Left ventricle myocardium superior (tissue), 1 donor: ENCODE results near the gene SI. TPM values are rescaled to one million over a fixed set of nuclear protein-coding genes. Genes with fewer than 3 reads are reported as not detected.
"Not testable (repeated sequence)": the region's sequence is repeated elsewhere in the genome, so short reads cannot be mapped to it uniquely, and the experiment has no call there.

ENCODE experiments used
- ATAC-seq: fragments of 200-7000 bp; cut with Tn5 transposase; one replicate; pipeline ENCODE4 v1.9.1; 2020; ENCODE audit warnings: mild to moderate bottlenecking, moderate library complexity
- DNase-seq: peaks from one replicate; pipeline ENCODE4 v3.0.0-alpha.2; 2020
- intact Hi-C: fragments of 100-400 bp; cut with micrococcal nuclease; formaldehyde crosslinking; loops from one replicate; pipeline ENCODE4 v1.11.0; 2022
- long read RNA-seq: library from polyadenylated mRNA; unstranded; transcript quantifications from one replicate; pipeline ENCODE4 v2.0.0, GENCODE V29; 2021
- total RNA-seq: library from RNA; stranded (reverse); fragmentation: NEBNext Ultra II Directional; extraction: Animal tissue kit (Norgen Biotek cat#: 25700); gene quantifications from one replicate; pipeline ENCODE4 v1.2.1, GENCODE V29; 2021
- donor health status: DM: no; HTN: yes; CAD: no; lungs with severe emphysema.

SI gene
- not detected for total RNA-seq
- long read RNA-seq, result 0 reads

DNA sequence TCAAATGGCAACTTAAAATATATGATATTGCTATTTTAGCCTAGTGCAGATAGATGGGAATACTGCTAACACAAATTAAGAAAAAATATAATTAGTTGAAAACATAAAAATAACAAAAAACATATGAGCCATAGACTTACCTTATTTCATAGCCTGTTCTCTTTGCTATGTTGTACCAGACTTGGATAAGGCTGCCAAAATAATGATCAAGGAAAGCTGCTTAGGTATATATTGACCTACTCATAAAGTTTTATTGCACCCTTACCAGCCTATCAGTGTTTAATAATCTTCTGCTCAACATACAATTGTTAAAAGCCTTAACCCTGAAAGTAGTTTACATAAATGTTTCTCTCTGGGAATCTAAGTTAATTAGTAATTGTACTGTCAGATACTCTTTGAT lies at the start of gene SI:
Gene SI (minus strand): TSS at position 204 of the 400 bp plus-strand sequence. CDS start 2,484 bp downstream, outside the sequence.
- no peak for ATAC-seq
- intact Hi-C loops, result no loop called here
- DNase-seq, result no peak

DNA sequence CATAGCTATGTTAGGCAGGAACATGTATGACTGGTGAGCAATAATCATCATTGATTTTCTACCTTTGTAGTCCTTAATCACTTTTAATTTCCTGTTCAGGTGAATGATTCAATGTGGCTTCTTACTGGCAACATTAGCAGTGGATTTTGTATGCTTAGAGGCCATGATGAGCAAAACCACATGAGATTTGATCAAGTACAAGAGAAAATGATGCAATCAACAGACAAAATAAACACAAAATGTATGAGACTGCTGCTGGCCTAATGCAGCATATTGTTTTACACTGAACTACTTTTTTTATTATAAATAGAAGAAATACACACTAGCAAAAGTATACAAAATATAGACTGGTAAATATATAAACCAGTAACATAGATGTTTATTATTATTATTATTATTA lies 47.5 kb upstream of the SI start:
- ATAC-seq (no peak), DNase-seq (no peak)
- intact Hi-C loops, result no loop called here

DNA sequence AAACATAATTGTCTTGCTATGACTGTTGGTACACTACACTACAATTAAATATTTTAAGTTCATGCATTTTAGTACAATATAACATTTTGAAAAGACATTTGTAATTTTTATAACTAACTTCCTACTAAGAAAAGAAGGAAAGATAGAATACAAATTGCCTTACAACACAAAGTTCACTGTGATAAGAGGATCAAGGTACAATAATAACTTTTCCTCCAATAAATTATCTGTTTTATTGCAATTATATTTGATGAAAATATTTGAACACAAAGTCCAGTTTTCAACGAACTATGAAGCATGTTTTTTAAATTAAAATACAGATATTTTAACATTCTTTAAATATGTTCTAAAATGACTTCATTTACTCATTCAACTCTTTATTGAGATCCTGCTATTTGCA lies 33.1 kb upstream of the SI start:
- ATAC-seq (no peak), DNase-seq (no peak)
- intact Hi-C loops, result no loop called here

DNA sequence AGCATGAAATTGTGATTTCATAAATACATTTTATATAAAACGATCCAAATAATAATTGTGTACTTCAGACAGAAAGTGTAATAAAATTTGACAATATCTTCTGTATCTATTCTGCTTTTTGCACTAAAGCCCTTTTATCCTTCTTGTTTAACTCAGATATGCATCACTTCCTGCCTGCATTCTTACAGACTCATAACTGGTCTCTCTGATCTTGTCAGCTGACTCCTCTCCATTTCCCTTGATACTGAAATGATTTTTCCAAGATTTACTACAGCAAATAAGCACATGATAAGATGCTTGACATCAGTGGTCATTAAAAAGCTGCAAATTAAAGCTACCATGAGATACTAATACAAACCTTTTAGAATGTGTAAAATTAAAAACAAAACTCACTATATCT lies 25.3 kb upstream of the SI start:
- intact Hi-C loops, result no loop called here
- DNase-seq (no peak), ATAC-seq (no peak)

DNA sequence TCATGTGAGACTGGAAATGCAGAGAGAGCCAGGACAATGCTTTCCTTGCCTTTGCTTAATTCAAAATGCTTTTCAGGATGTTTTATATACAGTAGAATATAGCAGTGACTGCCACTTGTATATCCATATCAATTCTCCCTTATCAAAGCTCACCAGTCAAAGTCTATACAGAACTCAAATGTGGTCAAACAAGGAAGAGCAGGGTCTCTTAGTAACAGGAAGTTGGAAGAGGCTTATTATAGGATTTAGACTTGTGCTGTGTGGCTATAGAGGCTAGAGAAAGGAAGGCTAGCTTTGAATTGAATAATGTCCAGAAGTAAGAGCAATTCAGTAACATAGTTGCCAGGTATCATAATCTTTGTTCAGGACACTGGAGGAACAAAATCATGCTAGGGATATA lies 4.4 kb upstream of the SI start:
- no peak for ATAC-seq
- no peak for DNase-seq
- intact Hi-C loops, result no loop called here

DNA sequence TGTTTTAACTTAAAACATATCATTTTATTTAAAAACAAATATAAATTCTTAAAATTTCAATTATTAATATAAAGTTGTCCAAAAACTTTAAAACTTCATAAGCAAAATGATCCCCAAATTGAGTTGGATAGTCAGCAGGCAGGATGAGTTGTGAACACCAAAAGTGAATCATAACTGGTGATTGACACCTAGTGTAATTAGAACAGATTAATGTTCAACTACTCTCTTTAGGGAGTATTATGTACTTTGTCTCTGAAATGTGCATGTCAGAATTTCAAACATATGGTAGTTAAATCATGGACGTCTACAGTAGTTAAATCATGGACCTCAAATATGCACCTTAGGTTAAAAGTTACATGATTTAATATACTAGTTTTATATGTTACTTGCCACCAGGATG lies 2.9 kb upstream of the SI start:
- intact Hi-C loops, result no loop called here

DNA sequence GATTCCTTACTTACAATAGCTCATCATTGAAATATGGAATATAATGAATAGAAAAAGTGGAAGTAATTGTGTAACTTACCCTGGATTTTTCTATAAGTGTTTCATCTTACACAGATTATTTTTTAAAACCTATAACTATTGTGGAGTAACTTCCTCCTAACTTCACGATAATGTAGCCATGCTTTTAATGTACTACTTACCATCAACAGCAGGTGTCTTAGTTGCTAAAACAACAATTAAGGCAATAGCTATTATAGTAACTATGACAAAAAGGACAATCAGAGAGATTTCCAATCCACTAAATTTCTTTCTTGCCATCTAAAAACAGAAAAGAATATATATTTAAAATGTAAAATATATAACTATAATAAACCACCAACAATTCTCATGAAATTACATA lies 2.6 kb downstream of the SI start:
- ATAC-seq, result no peak
- intact Hi-C loops, result no loop called here
- DNase-seq, result no peak

More for the DNA sequence above, 2.9 kb upstream of the SI start:
- ATAC-seq (no peak), DNase-seq (no peak)

DNA sequence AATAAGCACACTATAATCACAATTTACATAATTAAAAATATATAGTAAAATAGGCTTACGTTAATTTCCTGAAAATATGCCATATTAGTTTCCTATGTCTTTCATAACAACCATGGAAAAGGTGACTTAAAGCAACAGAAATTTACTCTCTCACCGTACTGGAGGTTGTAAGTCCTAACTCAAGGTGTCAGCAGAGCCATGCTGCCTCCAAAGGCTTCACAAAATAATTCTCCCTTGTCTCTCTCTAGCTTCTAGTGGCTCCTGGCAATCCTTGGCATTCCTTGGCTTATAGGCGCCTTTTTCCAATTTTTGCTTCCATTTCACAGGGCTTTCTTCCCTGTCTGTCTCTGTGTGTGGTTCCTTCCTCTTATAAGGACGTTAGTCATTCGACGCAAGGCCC lies 7.6 kb downstream of the SI start:
- intact Hi-C loops, result no loop called here
- ATAC-seq, result no peak
- no peak for DNase-seq

DNA sequence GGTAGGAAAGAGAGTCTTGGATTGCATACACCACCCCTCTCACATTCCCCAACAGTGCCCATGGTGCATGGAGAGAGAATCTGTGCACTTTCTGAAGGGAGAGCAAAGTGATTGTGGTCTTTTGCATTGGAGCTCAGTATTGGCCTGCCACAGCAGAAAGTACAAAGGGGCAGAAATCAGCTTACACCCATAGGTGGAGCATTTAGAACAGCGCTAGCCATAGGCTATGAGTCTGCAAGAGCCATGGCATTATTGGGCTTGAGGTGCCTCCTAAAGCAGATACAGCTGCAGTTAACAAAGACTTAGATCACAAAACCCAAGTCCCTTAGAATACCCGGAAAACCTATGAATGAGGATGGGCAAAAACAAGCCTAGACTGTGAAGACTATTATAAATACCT lies 21.8 kb downstream of the SI start:
- ATAC-seq (no peak), DNase-seq (no peak)
- intact Hi-C loops, result no loop called here

DNA sequence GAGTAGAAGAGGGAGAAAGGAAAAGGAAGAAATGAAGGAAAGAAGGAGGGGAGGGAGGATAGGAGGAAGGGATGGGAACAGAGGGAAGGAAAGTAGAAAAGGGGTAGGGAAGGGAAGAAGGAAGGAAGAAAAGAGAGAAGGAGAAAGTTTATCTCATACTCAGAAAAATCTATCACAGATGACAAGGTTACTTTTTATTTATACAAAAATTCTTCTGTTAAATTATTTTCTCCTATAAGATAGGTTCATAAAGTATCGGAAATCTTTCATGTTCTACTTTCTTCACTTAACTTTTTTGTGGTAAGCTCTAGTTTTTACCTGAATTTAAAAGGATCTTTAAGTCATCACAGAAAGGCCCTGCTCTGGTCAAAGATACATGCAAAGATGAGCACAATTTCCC lies 38.1 kb downstream of the SI start:
- DNase-seq, result no peak
- intact Hi-C loops, result no loop called here
- no peak for ATAC-seq

DNA sequence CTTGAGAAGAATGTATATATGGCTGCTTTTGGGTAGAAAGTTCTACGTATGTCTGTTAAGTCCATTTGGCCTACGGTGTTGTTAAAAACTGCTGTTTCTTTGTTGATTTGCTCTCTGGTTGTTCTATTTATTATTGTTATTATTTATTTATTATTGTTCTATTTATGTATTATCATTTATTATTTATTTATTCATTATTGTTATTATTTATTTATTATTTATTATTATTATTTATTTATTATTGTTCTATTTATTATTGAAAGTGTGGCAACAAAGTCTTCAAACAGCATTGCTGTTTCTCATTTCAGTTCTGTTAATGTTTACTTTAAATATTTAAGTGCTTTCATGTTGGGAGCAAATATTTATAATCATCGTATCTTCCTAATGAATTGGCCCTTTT lies 66.7 kb downstream of the SI start:
- ATAC-seq (no peak), DNase-seq (no peak)
- intact Hi-C loops, result no loop called here

DNA sequence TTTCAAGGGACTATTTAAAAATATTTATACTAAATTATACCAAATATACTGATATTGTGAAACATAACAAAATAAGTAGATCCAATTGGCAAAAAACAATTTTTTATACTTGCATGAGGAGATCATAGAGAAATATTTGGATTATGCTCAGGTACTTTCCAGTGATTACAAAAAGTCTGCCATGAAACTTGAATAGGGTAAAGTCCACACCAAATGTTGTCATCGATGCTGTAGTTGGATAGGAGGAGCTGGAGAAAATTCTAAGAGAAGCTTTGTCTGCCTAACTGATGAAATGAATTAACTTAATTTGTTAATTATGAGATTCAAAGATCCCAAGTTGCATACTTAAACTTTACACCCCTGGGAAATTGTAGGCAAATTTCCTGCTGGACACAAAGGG lies 93.3 kb downstream of the SI start:
- intact Hi-C loops, result no loop called here
- no peak for DNase-seq

DNA sequence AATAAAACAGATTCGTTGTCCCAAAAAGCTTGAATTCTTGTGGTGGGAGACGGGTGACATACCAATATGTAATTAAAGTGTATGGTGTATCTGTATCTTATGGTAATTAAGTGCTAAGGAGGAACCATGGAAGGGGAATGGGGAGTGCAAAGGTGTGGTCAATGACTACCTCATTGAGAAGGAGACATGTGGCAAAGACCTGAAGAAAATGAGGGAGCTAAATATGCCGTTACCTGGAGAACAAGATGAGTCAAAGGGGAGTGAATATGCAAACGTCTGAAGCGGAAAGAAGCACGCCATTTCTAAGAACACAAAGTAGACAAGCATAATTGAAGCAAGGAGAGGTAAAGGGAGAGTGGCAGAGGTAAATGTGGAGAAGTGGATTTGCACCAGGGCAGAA lies 115.7 kb downstream of the SI start:
- DNase-seq, result no peak
- ATAC-seq, result no peak
- intact Hi-C loops, result no loop called here

More for the DNA sequence above, 93.3 kb downstream of the SI start:
- no peak for ATAC-seq

DNA sequence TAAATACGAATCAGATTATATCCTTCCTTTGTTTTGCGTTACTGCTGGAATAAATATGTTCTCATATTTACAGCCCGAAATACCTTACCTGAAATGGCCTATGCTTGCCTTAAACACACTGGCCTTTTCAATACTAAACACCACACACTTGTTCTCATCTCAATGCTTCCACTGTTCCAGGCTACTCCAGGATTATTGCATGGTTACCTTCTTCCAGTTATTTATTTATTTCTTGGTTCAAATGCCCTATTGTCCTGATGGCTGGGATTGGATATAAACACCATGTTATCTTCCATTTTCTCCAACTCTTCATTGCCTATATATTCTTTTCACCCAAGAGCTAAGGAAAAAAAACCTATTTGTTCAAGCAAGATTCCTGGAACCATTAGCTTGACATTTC lies 125.3 kb downstream of the SI start:
- intact Hi-C loops, result no loop called here
- ATAC-seq (no peak), DNase-seq (no peak)

DNA sequence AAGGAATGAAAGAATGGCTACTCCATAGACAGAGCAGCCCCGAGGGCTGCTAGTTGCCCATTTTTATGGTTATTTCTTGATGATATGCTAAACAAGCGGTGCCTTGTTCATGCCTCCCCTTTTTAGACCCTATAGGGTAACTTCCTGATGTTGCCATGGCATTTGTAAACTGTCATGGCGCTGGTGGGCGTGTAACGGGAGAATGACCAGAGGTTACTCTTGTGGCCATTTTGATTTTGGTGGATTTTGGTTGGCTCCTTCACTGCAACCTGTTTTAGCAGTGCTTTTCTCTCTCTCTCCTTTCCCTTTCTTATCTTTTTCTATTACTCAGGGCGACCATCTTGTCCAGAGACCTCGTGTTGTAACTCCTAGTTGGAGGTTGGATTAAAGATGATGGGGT lies 126.9 kb downstream of the SI start:
- DNase-seq, ATAC-seq, intact Hi-C loops: not testable (repeated sequence)

DNA sequence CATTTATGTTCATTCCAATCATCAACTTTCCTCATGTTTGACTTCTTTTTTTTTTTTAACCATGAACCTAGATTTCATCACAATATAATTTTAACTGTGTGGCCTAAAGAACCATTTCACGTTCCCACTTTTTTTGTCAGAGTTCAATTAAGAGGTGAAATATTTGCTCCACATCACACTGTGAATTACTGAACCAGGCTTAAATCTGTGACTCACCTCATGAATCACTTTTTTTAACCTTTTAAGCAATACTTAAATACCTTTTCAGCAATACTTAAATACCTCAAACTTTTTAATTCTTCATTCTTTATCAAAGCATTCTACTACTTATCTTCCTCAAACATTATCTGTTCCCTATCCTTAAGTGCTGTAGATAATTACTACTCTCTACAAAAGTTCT lies 137.6 kb downstream of the SI start:
- no peak for DNase-seq
- intact Hi-C loops, result no loop called here
- ATAC-seq, result no peak

DNA sequence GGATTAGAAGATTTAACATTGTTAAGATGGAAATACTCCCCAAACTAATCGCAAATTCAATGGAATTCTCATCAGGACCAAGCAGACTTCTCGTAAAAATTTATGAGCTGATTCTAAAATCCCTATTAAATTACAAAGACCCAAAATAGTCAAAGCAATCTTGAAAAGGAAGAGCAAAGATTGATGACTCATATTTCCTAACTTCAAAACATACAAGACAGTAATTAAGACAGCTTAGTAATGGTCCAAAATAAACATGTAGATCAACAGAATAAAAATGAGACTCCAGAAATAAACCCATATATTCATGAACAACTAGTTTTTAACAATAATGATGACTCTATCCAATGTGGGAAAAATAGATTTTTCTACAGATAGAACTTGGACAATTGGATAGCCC lies 148.7 kb downstream of the SI start:
- no peak for ATAC-seq
- no peak for DNase-seq
- intact Hi-C loops, result no loop called here

Other genes starting within 250 kb of the SI start
- gene SLITRK3, start 117.9 kb upstream of the SI start, total RNA-seq, result not detected